Measurements from ENCODE around the gene KRTAP10-10. TPM values are rescaled to one million over a fixed set of nuclear protein-coding genes. Genes with fewer than 3 reads are reported as not detected.
"Not testable (repeated sequence)": the region's sequence is repeated elsewhere in the genome, so short reads cannot be mapped to it uniquely, and the experiment has no call there.

The KRTAP10-10 gene
- total and polyA plus RNA-seq, 2 experiments from 2014 or later = not detected

GRCh38 chr21:44598061-44598460 is 39.1 kb upstream of the KRTAP10-10 start:
- no peak overlapping the region for H3K4me3 ChIP-seq
- peaks cover 15% of the 10 kb centered on the region for H3K4me1 ChIP-seq (ENCODE audit: low read depth)
- H3K27me3 ChIP-seq = no peaks in the 10 kb centered on the region
- H3K36me3 ChIP-seq = no peaks in the 10 kb centered on the region
- DNase-seq (ENCODE audit: low read depth in 1 of 2, low spot score in 1 of 2) = no peak
- TF ChIP-seq, protein P1, sequence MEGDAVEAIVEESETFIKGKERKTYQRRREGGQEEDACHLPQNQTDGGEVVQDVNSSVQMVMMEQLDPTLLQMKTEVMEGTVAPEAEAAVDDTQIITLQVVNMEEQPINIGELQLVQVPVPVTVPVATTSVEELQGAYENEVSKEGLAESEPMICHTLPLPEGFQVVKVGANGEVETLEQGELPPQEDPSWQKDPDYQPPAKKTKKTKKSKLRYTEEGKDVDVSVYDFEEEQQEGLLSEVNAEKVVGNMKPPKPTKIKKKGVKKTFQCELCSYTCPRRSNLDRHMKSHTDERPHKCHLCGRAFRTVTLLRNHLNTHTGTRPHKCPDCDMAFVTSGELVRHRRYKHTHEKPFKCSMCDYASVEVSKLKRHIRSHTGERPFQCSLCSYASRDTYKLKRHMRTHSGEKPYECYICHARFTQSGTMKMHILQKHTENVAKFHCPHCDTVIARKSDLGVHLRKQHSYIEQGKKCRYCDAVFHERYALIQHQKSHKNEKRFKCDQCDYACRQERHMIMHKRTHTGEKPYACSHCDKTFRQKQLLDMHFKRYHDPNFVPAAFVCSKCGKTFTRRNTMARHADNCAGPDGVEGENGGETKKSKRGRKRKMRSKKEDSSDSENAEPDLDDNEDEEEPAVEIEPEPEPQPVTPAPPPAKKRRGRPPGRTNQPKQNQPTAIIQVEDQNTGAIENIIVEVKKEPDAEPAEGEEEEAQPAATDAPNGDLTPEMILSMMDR (IDR thresholded peaks at IDR 0.05; ENCODE audit: low read depth, low read length) = no peak
- H3K9me3 ChIP-seq (ENCODE audit: low read depth) = no peaks in the 10 kb centered on the region
- H3K27ac ChIP-seq = no peak overlapping the region

GRCh38 chr21:44599264-44600029 is 37.7 kb upstream of the KRTAP10-10 start:
- TF ChIP-seq, protein P1 (IDR thresholded peaks at IDR 0.05; ENCODE audit: low read depth, low read length) = no peak
- no peaks in the 10 kb centered on the region for H3K9me3 ChIP-seq (ENCODE audit: low read depth)
- no peak overlapping the region for H3K4me3 ChIP-seq
- DNase-seq (ENCODE audit: low read depth in 1 of 2, low spot score in 1 of 2) = no peak
- peaks cover 1% of the 10 kb centered on the region for H3K4me1 ChIP-seq (ENCODE audit: low read depth)
- no peaks in the 10 kb centered on the region for H3K36me3 ChIP-seq
- no peaks in the 10 kb centered on the region for H3K27me3 ChIP-seq
- H3K27ac ChIP-seq = no peak overlapping the region

DNA sequence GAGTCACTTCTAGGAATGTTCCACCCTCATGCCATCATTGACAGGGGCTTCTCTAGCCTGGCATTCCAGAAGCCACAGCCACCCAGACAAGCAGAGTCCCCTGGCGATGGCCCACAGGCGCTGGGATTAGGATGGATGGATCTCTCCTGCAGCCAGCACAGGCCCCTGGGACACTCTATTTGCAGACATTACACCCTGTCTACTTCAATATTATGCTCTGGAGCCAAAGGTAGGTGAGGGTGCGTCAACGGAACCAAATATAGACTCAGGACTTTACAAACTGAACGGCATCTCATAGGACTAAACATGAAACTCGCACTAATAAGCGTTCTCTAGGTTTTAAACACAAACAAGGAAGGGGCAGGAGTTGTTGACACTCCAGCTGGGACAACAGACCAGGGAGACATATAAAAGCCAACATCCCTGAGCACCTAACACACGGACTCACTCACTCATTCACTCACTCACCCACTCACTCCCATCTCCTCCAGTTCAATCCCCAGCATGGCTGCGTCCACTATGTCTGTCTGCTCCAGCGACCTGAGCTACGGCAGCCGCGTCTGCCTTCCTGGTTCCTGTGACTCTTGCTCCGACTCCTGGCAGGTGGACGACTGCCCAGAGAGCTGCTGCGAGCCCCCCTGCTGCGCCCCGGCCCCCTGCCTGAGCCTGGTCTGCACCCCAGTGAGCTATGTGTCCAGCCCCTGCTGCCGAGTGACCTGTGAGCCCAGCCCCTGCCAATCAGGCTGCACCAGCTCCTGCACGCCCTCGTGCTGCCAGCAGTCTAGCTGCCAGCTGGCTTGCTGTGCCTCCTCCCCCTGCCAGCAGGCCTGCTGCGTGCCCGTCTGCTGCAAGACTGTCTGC is 36.8 kb upstream of the KRTAP10-10 start, which contains the start of gene KRTAP10-7:
Gene KRTAP10-7, plus strand, starts transcription at position 480 of the 861 bp plus-strand sequence. Its CDS starts 25 bp downstream, at position 505.
- not testable (repeated sequence) for H3K4me3 ChIP-seq; DNase-seq (ENCODE audit: low read depth in 1 of 2, low spot score in 1 of 2); H3K4me1 ChIP-seq (ENCODE audit: low read depth); H3K27ac ChIP-seq; H3K9me3 ChIP-seq (ENCODE audit: low read depth); H3K36me3 ChIP-seq; H3K27me3 ChIP-seq

DNA sequence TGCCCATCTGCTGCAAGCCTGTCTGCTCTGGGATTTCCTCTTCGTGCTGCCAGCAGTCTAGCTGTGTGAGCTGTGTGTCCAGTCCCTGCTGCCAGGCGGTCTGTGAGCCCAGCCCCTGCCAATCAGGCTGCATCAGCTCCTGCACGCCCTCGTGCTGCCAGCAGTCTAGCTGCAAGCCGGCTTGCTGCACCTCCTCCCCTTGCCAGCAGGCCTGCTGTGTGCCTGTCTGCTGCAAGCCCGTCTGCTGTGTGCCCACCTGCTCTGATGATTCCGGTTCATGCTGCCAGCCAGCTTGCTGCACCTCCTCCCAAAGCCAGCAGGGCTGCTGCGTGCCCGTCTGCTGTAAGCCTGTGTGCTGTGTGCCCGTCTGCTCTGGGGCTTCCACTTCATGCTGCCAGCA is 36.1 kb upstream of the KRTAP10-10 start:
- H3K4me1 ChIP-seq (ENCODE audit: low read depth); H3K4me3 ChIP-seq; H3K36me3 ChIP-seq; DNase-seq (ENCODE audit: low read depth in 1 of 2, low spot score in 1 of 2); H3K27me3 ChIP-seq; H3K9me3 ChIP-seq (ENCODE audit: low read depth); H3K27ac ChIP-seq: not testable (repeated sequence)

DNA sequence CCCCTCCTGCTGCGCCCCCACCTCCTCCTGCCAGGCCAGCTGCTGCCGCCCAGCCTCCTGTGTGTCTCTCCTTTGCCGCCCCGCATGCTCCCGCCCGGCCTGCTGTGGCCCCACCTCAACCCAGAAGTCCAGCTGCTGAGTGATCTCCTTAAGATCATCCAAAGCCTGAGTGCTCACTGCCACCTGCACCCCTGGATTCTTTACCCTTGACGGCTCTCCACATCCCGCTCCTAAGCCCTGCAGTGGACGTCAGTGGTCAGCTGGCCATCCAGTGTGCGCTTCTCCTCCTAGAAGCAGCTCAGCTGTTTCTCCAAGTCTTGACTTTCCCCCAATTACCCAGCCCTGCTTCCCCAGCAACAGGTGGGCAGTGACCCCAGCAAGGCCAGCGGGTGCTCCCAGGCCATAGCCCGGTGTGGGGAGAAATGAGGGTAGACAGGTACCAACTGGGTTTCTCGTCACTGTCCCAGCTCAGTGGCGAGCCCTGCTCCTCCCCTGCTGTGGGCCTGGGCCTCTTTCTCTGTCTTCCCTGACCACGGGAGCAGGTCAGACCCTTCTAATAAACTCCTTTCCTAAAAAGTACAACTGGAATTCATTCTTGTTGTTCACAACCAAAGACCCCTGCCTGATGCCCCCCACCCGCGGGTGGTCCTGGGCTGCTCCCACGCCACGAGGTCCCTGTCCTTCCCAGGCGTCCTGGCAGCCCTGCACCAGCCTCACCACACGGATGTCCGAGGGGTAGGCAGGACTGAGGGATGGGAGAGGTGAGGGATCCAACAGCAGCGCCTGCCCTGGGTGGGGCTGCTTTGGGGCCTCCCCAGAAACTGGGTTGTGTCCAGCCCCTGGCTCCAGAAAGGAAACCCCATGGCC is 35.3 kb upstream of the KRTAP10-10 start:
- Histone ChIP-seq H3K4me3 (no peak overlapping the region), H3K36me3 (no peaks in the 10 kb centered on the region), H3K4me1 (ENCODE audit: low read depth) (no peaks in the 10 kb centered on the region), H3K27ac (no peak overlapping the region), H3K27me3 (no peaks in the 10 kb centered on the region), H3K9me3 (ENCODE audit: low read depth) (no peaks in the 10 kb centered on the region)
- no peak for DNase-seq (ENCODE audit: low read depth in 1 of 2, low spot score in 1 of 2)
- TF ChIP-seq, protein P1 (IDR thresholded peaks at IDR 0.05; ENCODE audit: low read depth, low read length) = no peak

- Histone ChIP-seq H3K27me3 (no peaks in the 10 kb centered on the region), H3K4me1 (ENCODE audit: low read depth) (no peaks in the 10 kb centered on the region), H3K36me3 (no peaks in the 10 kb centered on the region), H3K27ac (no peak overlapping the region), H3K4me3 (no peak overlapping the region), H3K9me3 (ENCODE audit: low read depth) (no peaks in the 10 kb centered on the region)
- no peak for DNase-seq (ENCODE audit: low read depth in 1 of 2, low spot score in 1 of 2)
- TF ChIP-seq, protein P1 (IDR thresholded peaks at IDR 0.05; ENCODE audit: low read depth, low read length) = no peak
These were observed 34.7 kb upstream of the KRTAP10-10 start for GRCh38 chr21:44602463-44602850.
